Motor neuron (in vitro differentiated cells): ENCODE data around the gene QPCT. TPM values are rescaled to one million over a fixed set of nuclear protein-coding genes. Genes with fewer than 3 reads are reported as not detected.

ENCODE experiments used
- ATAC-seq, 8 experiments: fragments of 200-7000 bp; cut with Tn5 transposase; replicated peaks in 6 of 8; 2 replicates each; pipeline ENCODE4 v1.8.0; 2021; ENCODE audit warnings: mild to moderate bottlenecking in 8 of 8, moderate library complexity in 8 of 8
- H3K27ac ChIP-seq, 2 donors: fragments of 250-450 bp; sonication (Bioruptor Pico); 2 replicates each; pipeline ENCODE4 v1.9.0; 2021; ENCODE audit warnings: antibody characterized with exemption in 2 of 2, mild to moderate bottlenecking in 2 of 2, moderate library complexity in 1 of 2
- H3K4me1 ChIP-seq, 2 donors: fragments of 250-450 bp; sonication (Bioruptor Pico); replicated peaks in 1 of 2; 2 replicates each; pipeline ENCODE4 v1.6.1; 2021; ENCODE audit warnings: antibody characterized with exemption in 2 of 2, mild to moderate bottlenecking in 2 of 2, moderate library complexity in 1 of 2
- H3K4me3 ChIP-seq, 5 donors: fragments of 250-450 bp; sonication (Bioruptor Pico); 2 replicates each; pipeline ENCODE4 v1.9.0; 2021; ENCODE audit warnings: antibody characterized with exemption in 5 of 5, mild to moderate bottlenecking in 5 of 5, moderate library complexity in 4 of 5
- WGBS, 10 experiments: fragments of 450-650 bp; shearing (Covaris generic); methylation state at CpG; one replicate each; pipeline ENCODE4 v1.0.0; 2022; 5-methylcytosine and 5-hydroxymethylcytosine counted together
- in situ Hi-C, 9 experiments: fragments of 400-800 bp; cut with MboI; loops; one replicate each; pipeline ENCODE4 v1.15.0; 2021; ENCODE audit warnings: low sequenced_read_pairs in 9 of 9, low pct_unique_long_range_greater_than_20kb in 2 of 9; ENCODE audit not compliant: unreplicated experiment in 9 of 9
- total RNA-seq, 8 experiments: library from RNA; unstranded; fragments of 300-600 nt; gene quantifications; 2 replicates each; pipeline versions ENCODE4 v1.2.3 to v1.2.4, GENCODE V29; 2022

QPCT gene
- total RNA-seq, 8 experiments from 2014 or later, result 0.42 to 35.4 (median 1.3) TPM

DNA sequence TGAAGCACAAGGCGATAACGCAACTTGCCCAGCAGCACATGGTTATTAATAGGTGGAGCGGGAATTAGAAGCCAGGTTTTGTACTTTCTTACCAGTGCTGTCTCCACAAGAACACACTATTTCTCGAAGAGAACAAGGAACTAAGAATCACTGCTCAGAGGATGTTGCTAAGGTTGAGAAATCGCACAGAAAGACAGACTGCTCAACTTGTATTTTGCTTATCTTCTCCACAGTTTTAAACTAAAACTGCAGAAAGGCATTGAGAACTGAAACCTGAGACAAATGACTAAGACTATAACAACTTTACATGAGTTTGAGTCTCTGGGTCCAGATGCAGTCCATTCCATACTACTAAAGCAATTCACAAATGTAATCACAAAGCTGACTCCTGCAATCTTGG lies 26.0 kb upstream of the QPCT start:
- H3K4me1 ChIP-seq, result peaks cover 10 to 11% of the 10 kb centered on the region in 2 donors
- H3K4me3 ChIP-seq, result no peak overlapping the region
- in situ Hi-C loops, result no loop called here
- no peak overlapping the region for H3K27ac ChIP-seq
- ATAC-seq, result peak in 2 of 8 experiments; percentile 42 to 43
- WGBS, 10 experiments, result 75 to 100% (median 83%) methylated on average over 1 to 5 of the region's 5 CpGs

DNA sequence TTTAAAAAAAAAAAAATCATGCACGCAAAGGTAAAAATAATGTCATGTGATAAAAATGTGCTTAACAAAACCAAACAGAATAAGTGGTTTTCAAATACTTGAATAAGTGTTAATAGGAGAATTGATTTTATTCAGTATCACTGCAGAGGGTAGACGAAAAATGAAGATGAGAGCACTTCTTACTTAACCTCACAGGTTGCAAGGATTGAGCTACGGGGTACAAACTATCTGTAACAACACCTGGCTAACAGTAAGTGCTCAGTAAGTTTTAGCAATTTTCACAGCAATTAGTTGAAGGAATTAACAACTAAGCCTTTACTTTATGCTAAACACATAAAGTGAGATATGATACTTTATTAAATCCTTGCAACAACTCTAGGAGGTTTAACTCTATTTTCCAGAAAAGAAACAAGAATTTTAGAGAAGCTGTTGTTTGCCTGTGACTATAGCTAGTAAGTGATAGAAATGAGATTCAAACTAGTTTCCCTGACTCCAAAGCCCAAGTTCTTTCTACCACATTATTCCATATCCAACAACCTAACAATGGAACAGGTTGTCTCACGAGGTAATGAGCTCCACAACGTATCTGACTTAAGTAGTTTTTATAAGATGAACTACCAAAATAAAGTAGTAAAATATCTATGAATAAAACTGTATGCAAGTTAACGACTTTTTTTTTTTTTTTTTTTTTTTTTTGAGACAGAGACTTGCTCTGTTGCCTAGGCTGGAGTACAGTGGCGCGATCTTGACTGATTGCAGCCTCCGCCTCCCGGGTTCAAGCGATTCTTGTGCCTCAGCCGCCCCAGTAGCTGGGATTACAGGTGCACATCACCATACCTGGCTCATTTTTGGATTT lies 24.4 kb upstream of the QPCT start:
- Histone ChIP-seq H3K4me3 (no peak overlapping the region), H3K27ac (no peak overlapping the region), H3K4me1 (peaks cover 11% of the 10 kb centered on the region in 2 donors)
- ATAC-seq, result no peak
- in situ Hi-C loops, result no loop called here
- 79 to 100% (median 91%) methylated on average over 2 to 12 of the region's 12 CpGs for WGBS, 10 experiments

DNA sequence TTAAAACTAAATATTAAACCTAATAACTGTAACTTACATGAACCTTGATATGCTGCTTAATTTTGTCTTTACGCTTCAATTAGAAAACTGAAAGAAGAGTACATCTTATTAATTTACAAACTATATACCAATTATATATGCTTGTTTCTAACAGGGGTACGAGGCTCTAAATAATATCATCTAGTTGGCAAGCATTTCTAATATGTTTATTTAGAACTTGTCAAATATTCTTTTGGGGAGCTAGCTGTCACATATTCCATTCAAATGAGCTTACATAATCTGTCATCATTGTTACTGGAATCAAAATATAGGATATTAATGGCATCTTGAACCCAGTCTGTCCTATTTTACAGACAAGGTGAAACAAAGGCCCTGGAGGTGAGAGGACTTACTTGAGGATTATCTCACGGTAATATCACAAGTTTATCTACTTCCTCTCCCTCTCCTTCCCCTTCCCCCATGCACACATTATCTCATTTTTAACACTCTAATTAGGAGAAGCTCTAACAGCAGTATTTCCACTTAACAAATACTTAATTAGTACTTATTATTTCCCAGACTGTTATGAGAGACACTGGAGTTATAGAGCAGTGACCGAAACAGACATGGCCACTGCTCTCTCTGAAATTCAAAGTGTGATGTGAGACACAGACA lies 23.3 kb upstream of the QPCT start:
- WGBS, 10 experiments, result 77 to 100% (median 95%) methylated on average over 2 to 4 of the region's 4 CpGs; no CpG with 5 or more reads in 1 of the 10 experiments
- in situ Hi-C loops, result no loop called here
- no peak for ATAC-seq
- peaks cover 11% of the 10 kb centered on the region in 2 donors for H3K4me1 ChIP-seq
- H3K4me3 ChIP-seq, result no peak overlapping the region
- H3K27ac ChIP-seq, result no peak overlapping the region

DNA sequence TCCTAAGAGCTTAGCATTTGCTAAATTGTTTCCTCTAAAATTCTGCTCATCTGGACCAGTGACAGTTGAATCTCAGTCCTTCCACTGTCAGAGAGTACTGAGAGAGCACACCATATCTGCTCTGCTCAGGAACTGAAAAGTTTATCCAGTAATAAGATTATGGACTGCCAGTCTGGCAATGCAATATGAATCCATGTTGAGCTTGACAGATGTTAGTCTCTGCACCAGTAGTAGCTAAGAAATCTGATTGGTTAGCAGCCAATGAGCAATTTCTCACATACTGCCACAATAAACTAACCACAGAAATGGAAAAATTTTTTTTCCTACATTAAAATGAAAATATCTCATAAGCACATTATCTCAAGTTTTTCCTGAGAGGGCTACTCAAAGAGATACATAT lies 22.1 kb upstream of the QPCT start:
- no peak for ATAC-seq
- Histone ChIP-seq H3K27ac (no peak overlapping the region), H3K4me1 (peaks cover 11% of the 10 kb centered on the region in 2 donors), H3K4me3 (no peak overlapping the region)
- in situ Hi-C loops, result no loop called here

DNA sequence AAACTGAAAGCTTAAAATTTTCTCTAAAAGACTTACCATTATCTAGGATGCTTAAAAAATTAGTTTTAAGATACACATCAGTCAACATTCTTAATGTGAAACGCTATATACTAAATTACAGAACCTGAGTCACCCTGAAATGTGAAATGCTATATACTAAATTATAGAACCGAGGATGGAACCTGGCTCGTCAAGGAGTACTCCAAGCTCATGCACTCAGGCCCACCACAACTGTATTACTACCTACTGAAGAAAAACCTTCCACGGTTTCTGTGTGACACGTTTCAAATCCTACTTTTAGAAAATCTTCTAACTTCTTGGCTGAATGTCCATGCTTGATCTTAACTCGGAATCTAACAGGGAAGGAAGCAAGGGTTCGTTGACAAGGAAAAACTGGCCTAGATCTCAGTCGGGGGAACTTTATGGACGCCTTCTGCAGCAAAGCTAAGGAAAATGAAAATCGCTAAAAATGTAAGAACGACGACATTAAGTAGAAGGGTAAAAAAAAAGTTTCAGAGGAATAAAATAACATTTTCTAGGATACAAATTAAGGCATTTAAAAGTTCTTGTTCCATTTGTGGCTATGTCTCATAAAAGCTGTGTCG lies 21.2 kb upstream of the QPCT start:
- WGBS, 10 experiments, result 0 to 17% (median 3%) methylated on average over 5 to 12 of the region's 13 CpGs
- ATAC-seq, result no peak
- in situ Hi-C loops, result no loop called here
- Histone ChIP-seq H3K4me1 (peaks cover 10 to 11% of the 10 kb centered on the region in 2 donors), H3K4me3 (peak overlapping the region; percentile 70 to 90 (median 85)), H3K27ac (no peak overlapping the region)

DNA sequence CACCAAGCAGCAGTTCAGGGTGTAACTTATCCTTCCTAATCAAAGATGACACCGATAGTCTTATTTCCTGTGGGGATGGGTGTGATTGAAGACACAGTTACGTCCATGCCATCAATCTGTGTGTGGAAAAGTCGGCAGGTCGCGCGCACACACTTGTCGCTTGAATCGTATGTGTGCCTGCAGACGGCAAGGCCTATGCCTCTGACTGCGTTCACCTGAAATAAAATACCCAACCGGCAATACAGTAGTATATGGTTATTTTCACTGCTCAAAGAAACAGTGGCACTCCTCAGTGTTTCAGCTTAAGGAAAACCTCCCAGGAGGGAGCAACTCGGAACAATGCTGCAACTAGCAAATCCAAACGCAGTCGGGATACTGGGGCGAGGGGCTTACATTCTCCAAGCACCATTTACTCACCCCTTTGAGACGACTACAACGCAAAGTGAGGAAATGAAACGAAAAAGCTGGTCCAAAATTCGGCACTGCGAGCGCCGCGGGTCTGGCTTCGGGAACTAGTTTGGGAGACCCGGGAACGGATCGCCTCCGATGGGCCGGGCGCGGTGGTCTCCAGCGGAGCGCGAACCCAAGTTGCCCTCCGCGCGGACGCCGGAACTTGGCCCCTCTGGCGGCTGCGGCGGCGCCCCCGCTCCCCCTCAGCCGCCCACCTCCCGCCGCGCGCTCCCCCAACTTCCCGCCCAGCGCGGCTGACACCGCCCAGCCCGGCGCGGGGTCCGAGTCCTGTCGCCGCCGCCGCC lies 20.5 kb upstream of the QPCT start:
- H3K4me3 ChIP-seq, result peak overlapping the region; percentile 70 to 90 (median 85)
- WGBS, 10 experiments, result 0 to 3% (median 0%) methylated on average over 1 to 23 of the region's 61 CpGs; no CpG with 5 or more reads in 2 of the 10 experiments
- H3K4me1 ChIP-seq, result peaks cover 5 to 11% of the 10 kb centered on the region in 2 donors
- peak; percentile 6 to 54 (median 46) for ATAC-seq
- no peak overlapping the region for H3K27ac ChIP-seq
- in situ Hi-C loops, result no loop called here

DNA sequence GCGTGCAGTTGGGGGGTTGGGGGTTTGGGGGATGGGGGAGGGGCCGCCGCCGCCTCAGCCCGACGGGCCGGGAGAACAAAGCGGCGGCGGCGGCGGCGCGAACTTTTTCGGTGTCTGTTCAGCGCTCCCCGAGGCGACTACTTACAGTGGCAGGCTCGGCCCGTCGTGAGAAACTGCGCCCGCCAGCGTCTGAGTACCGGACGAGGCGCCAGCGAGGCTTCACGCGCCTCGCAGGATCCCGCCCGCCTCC lies 20.0 kb upstream of the QPCT start:
- peak overlapping the region; percentile 70 to 90 (median 85) for H3K4me3 ChIP-seq
- peak in 5 of 8 experiments; percentile 84 to 93 (median 92) for ATAC-seq
- WGBS, 10 experiments, result no CpG with 5 or more reads among the region's 33 CpGs
- peak overlapping the region in 1 of 2 donors; percentile 44 for H3K27ac ChIP-seq
- H3K4me1 ChIP-seq, result peaks cover 5 to 11% of the 10 kb centered on the region in 2 donors
- in situ Hi-C loops, result no loop called here

DNA sequence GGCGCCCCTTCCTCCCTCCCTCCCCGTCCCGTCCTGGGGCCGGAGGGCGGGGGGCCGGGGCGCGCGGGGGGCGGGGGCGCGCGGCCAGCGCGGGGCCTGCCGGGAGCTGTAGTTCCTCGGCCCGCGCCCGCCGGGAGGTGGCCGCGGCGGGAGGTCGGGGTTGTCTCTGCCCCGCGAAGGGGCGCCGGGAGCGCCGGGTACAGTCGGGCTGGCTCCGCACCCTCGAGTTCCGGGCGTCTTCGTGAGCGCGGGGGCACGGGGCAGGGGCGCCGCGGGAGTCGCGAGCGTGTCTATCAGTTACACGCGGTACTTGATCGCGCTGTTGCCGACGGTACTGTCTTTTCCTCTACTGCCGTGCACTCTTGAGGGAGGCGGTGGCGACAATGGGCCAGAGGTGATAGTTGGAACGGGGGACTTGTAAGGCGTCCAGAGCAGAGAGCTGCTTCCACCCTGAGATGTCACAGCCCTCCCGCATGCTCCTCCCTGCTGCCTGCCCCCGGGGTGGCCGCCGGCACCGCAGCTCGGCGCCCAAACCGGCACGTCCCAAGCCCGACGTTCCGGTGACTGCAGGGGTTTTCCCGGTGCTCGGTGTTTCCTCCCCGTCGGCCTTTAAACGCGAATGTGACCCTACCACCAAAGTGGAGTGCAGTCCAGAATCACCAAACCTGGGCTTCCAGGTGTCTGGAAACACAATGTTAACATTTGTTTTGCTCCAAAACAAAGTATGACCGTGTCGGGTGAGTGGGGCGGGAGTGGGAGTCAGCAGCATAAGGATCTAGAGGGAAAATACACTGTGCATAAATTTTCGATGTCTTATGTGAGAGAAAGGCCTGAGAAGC lies 19.4 kb upstream of the QPCT start, which contains the start of gene PRKD3:
PRKD3 (minus strand) TSS at position 48 of the 839 bp plus-strand sequence. CDS start 8,309 bp downstream, outside the sequence.
- in situ Hi-C loops, result no loop called here
- 0 to 55% (median 14%) methylated on average over 1 to 14 of the region's 79 CpGs; no CpG with 5 or more reads in 3 of the 10 experiments for WGBS, 10 experiments
- Histone ChIP-seq H3K4me3 (peak within 1 kb of the TSS; percentile 70 to 90 (median 85)), H3K4me1 (peaks cover 5 to 11% of the 10 kb centered on the region in 2 donors), H3K27ac (peak within 1 kb of the TSS in 1 of 2 donors; percentile 44)
- peak; percentile 65 to 94 (median 72) for ATAC-seq

DNA sequence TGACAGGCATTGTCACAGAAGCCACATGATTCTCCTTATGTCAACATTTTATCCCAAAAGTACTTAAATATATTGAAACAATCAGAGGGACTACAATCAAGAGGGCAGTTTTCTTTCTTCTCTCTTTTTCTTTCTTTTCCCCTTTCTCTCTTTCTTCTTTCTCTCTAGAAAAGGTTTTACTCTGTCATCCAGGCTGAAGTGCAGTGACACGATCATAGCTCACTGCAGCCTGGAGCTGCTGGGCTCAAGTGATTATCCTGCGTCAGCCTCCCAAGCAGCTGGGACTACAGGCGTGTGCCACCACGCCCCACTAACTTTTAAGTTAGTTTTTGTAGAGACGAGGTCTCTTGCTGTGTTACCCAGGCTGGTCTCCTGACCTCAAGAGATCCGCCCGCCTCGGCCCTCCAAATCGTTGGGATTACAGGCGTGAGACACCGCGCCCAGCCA lies 18.8 kb upstream of the QPCT start:
- H3K27ac ChIP-seq, result no peak overlapping the region
- H3K4me3 ChIP-seq, result peak overlapping the region in 3 of 5 donors; percentile 70 to 90 (median 71)
- in situ Hi-C loops, result no loop called here
- ATAC-seq, result no peak
- 84 to 100% (median 94%) methylated on average over 3 to 9 of the region's 12 CpGs; no CpG with 5 or more reads in 2 of the 10 experiments for whole genome bisulfite sequencing, 10 experiments
- peaks cover 5 to 11% of the 10 kb centered on the region in 2 donors for H3K4me1 ChIP-seq

DNA sequence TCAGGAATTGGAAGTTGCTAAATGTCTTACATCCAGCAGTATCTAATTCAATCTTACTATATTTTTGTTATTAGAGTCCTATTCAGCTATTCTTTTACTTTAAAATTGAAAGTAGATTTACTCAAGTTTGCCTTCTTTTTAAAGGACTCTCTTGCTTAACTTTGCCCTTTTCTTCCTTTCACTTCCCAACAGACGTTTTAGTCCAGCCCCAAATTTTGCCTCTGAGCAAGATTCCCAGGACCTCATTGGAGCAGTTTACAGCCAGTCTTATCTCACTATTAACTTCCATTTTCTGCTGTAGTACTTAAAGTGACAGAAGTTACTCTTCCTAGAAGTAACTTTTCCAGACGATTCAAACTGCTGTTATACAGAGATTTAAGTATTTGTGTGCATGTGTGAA lies 18.1 kb upstream of the QPCT start:
- H3K4me1 ChIP-seq, result peaks cover 5 to 11% of the 10 kb centered on the region in 2 donors
- H3K27ac ChIP-seq, result no peak overlapping the region
- in situ Hi-C loops, result no loop called here
- H3K4me3 ChIP-seq, result no peak overlapping the region
- peak in 3 of 8 experiments; percentile 7 to 10 (median 7) for ATAC-seq
- 0 to 57% (median 27%) methylated on average over 1 to 2 of the region's 2 CpGs for WGBS, 10 experiments

DNA sequence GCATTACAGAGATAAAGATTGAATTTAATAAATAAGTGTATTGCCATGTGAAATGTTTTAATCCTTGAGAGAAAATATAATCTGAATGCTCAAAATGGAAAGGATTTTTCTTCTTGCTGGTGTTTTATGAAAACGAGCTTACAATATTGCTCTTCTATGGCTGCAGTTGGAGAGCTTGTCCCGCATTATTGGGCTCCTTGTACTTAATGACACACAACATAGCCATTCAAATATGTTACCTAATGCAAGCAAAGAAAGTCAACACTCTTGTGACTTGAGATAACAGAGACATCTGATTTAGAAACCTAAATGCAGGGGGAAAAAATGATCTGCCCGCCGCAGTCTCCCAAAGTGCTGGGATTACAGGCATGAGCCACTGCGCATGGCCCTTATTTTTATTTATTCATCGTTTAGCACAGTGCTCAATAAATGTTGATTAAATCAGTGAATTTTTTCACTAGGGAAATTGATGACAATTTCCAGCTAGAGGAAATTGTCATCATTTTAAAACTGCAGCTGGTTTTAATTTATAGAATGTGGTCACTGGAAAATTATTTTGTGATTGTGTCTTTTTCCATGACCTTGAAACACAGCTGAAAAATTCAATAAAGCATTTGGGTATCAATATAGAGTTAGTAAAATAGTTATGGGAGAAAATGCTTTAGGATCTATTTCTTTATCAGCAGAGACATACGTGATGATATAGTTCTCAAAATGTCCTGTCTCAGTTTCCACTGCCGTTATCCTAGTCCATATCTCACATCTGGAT lies 17.4 kb upstream of the QPCT start:
- no peak for ATAC-seq
- in situ Hi-C loops, result no loop called here
- H3K4me3 ChIP-seq, result no peak overlapping the region
- H3K27ac ChIP-seq, result no peak overlapping the region
- 40 to 95% (median 82%) methylated on average over 1 to 8 of the region's 8 CpGs for WGBS, 10 experiments
- peaks cover 5 to 9% of the 10 kb centered on the region in 2 donors for H3K4me1 ChIP-seq
